ENCODE data around the gene TMEM147.

- TF ChIP-seq POLR2A (IDR thresholded peaks at IDR 0.05) (no peak), CTCF (IDR thresholded peaks at IDR 0.05 in 4 of 5, conservative IDR thresholded peaks at IDR 0.05 in 1 of 5) (no peak)
Observed at GRCh38 chr19:35556846-35557538, 11.6 kb downstream of the TMEM147 start.

Data from gastrocnemius medialis (tissue), 4 donors.